ENCODE results near the gene CEBPZOS. TPM values are rescaled to one million over a fixed set of nuclear protein-coding genes. Genes with fewer than 3 reads are reported as not detected.

The CEBPZOS gene
- total RNA-seq (2021; fragmentation: NEBNext Ultra II Directional; extraction: Animal tissue kit (Norgen Biotek cat#: 25700)): 43.5 and 43.6 TPM in 2 replicates
- 20.5 and 27.3 TPM in 2 replicates for polyA plus RNA-seq (2011; rRNA removed)
- 26.4 TPM for polyA plus RNA-seq (2011; cell fraction: cytosol; rRNA removed)
- 10.7 TPM for polyA plus RNA-seq (2011; cell fraction: nucleus; rRNA removed)
- 20.0 to 27.4 TPM (median 23.2 TPM) in 4 replicates for polyA plus RNA-seq (2012, experiment 1 of 2)
- polyA plus RNA-seq (2012, experiment 2 of 2): 3.5 TPM
- polyA plus RNA-seq (2013, experiment 1 of 2): 65.8 TPM
- polyA plus RNA-seq (2013, experiment 2 of 2): 67.5 TPM
- polyA minus RNA-seq (2011; rRNA and poly(A)+ RNA removed): 10.3 and 11.3 TPM in 2 replicates
- polyA minus RNA-seq (2011; cell fraction: cytosol; rRNA and poly(A)+ RNA removed): 6.0 TPM
- 13.0 TPM for polyA minus RNA-seq (2011; cell fraction: nucleus; rRNA and poly(A)+ RNA removed)
- long read RNA-seq, experiment 1, partial matches to known transcripts: 8 of 22 reads
- long read RNA-seq, experiment 1, other reads (novel, unspliced or antisense): 13 of 22 reads
- long read RNA-seq, experiment 2, transcript CEBPZOS-204 (5 exons, 3,158 nt): major isoform, 11 of 15 reads
- long read RNA-seq, experiment 2, partial matches to known transcripts: 2 of 15 reads
- long read RNA-seq, experiment 2, other reads (novel, unspliced or antisense): 2 of 15 reads

DNA sequence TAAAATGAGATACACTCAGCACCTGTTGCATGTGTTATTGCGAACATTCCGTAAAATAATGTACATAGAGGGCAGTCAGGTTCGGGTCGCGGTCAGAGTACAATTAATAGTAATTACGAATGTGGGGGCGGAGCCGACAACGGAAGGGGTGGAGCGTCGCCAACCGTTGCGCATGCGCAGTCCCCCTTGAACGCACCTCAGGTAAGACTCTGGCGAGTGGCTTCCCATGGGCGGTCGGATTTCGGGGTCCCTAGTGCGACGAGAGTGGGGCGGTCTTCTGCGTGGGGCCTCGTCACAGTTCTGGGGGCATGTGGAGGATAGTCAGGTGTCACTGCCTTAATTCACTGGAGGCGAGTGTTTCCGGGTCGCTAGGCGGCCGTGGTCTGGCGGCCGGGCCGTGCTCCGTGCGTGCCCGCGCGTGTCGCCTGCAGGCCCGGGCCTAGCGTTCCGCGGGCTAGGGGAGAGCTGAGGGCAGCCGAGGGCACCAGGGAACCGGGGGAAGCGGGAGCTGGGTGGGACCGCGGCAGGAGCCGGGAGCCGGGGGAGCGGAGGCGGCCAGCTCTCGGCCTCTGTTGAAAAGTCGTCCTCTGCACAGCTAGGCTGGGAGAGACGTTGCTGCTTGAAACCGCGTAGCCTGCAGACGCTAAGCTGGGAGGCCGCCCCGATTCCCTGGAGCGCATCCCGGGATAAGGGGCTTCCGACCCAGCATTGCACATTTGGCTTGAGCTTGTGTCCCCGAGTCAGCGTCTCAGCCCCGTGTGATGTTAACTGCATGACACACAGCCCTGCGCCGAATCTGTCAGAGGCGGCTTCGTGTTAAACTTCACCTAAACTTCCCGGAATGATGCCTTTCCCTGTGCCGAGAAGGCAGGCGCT lies at the start of gene CEBPZOS:
CEBPZOS (plus strand) TSS at position 177 of the 876 bp plus-strand sequence. CDS start 3,209 bp downstream, outside the sequence.
- Histone ChIP-seq H2BK15ac (ENCODE audit: low read length) (no peak within 1 kb of the TSS; the same call in 1 of the 2 replicates), H2AK5ac (ENCODE audit: low read depth, low read length) (no peak within 1 kb of the TSS; the same call in 1 of the 2 replicates), H3K4me2 (ENCODE audit: insufficient read depth in 1 of 2, low read depth in 2 of 2, low read length in 2 of 2) (peak within 1 kb of the TSS; percentile 48 to 76), H4K5ac (ENCODE audit: insufficient read length, low read depth, low read length) (peak within 1 kb of the TSS; percentile 68), H3K23me2 (ENCODE audit: low read depth, low read length) (peaks cover 6% of the 10 kb centered on the region), H4K20me1 (replicated peaks in 1 of 2; ENCODE audit: control insufficient read depth in 1 of 2, insufficient read depth in 2 of 2, low read length in 2 of 2) (no peaks in the 10 kb centered on the region), H3K4me3 (ENCODE audit: extremely low read depth in 1 of 4, insufficient read depth in 2 of 4, low read depth in 3 of 4, low read length in 4 of 4) (peak within 1 kb of the TSS; percentile 65 to 87 (median 69)), H2BK120ac (replicated peaks; ENCODE audit: low read depth, low read length) (no peak within 1 kb of the TSS), H3K27ac (ENCODE audit: low read depth, low read length) (peak within 1 kb of the TSS; percentile 49; the same call in 1 of the 2 replicates), H3K36me3 (ENCODE audit: control insufficient read depth in 2 of 4, insufficient read depth in 4 of 4, low read length in 3 of 4) (peaks cover 0 to 18% (median 9%) of the 10 kb centered on the region in 4 experiments; a peak in 5 of 8 replicates), H2AFZ (ENCODE audit: low read length) (no peak within 1 kb of the TSS), H3K9ac (replicated peaks in 1 of 4; ENCODE audit: extremely low read depth in 1 of 4, low read depth in 3 of 4, low read length in 3 of 4) (peak within 1 kb of the TSS; percentile 52 to 70 (median 62)), H3K27me3 (replicated peaks in 1 of 4; ENCODE audit: control insufficient read depth in 3 of 4, extremely low read depth in 1 of 4, insufficient read depth in 3 of 4, low read length in 3 of 4) (no peaks in the 10 kb centered on the region), H2BK5ac (ENCODE audit: low read depth, low read length) (peak within 1 kb of the TSS; percentile 85), H3K79me2 (ENCODE audit: control insufficient read depth in 1 of 2, insufficient read depth in 2 of 2, low read length in 2 of 2) (peaks cover 5 to 29% of the 10 kb centered on the region in 2 experiments; a peak in 3 of 4 replicates), H3K9me3 (ENCODE audit: insufficient read depth in 2 of 2, low read depth in 1 of 2, low read length in 1 of 2) (no peaks in the 10 kb centered on the region), H3K18ac (ENCODE audit: extremely low read depth, low read length) (peak within 1 kb of the TSS; percentile 92), H3K4me1 (replicated peaks in 1 of 4; ENCODE audit: control insufficient read depth in 3 of 4, insufficient read depth in 4 of 4, low read length in 3 of 4) (peaks cover 4 to 25% (median 8%) of the 10 kb centered on the region in 4 experiments; a peak in 5 of 7 replicates), H2BK20ac (ENCODE audit: low read length) (no peak within 1 kb of the TSS), H4K8ac (ENCODE audit: extremely low read depth, insufficient read depth, low read length) (peak within 1 kb of the TSS; percentile 86), H3K79me1 (ENCODE audit: low read depth, low read length) (no peaks in the 10 kb centered on the region), H3K23ac (ENCODE audit: insufficient read length) (no peak within 1 kb of the TSS), H4K91ac (replicated peaks; ENCODE audit: insufficient read length, low read length) (peak within 1 kb of the TSS; percentile 60), H2BK12ac (ENCODE audit: low read depth, low read length) (peak within 1 kb of the TSS; percentile 75; the same call in 1 of the 2 replicates), H3K14ac (ENCODE audit: insufficient read length) (no peak within 1 kb of the TSS), H3K56ac (replicated peaks; ENCODE audit: insufficient read length, low read depth, low read length) (peak within 1 kb of the TSS; percentile 48), H3K4ac (replicated peaks; ENCODE audit: insufficient read length, low read depth, low read length) (peak within 1 kb of the TSS; percentile 19)
- FAIRE-seq (no peak), DNase-seq (ENCODE audit: low read depth in 1 of 2, low spot score in 2 of 2) (peak; percentile 70 to 80)
- CTCF ChIA-PET (ENCODE audit: partially characterized antibody): interaction anchor here (0.8 to 8.8 kb wide), 5 partner anchors 8 to 28 kb away, joined by 3 to 48 read pairs (median 6); no protein-coding TSS in a partner anchor
- POLR2A ChIA-PET (ENCODE audit: partially characterized antibody): interaction anchor here (0.7 to 2.6 kb wide), 9 partner anchors 9 to 46 kb away, joined by 3 to 7 read pairs (median 4); no protein-coding TSS in a partner anchor
- WGBS, 2 experiments (ENCODE audit: extremely low coverage in 1 of 2, insufficient coverage in 1 of 2, insufficient read length in 1 of 2, insufficient replicate concordance in 2 of 2, low coverage in 1 of 2, low lambda C conversion rate in 2 of 2, missing lambda C conversion rate in 1 of 2): 42% methylated on average over 70 of the region's 72 CpGs; no CpG with 5 or more reads in 1 of the 2 experiments
- TF ChIP-seq SAP30 (IDR thresholded peaks at IDR 0.05; ENCODE audit: insufficient read depth, insufficient replicate concordance, low read length) (peak; percentile 32), TAF1 (IDR thresholded peaks at IDR 0.05; ENCODE audit: low read depth, low read length) (peak; percentile 54; the same call in 1 of the 2 replicates), POLR2A (IDR thresholded peaks at IDR 0.05; ENCODE audit: control extremely low read depth in 1 of 2, low read depth in 2 of 2, low read length in 2 of 2) (peak in 1 of 2 experiments; percentile 56; a peak in 2 of 3 replicates), RBBP5 (IDR thresholded peaks at IDR 0.05; ENCODE audit: borderline replicate concordance, low read depth, low read length) (peak; percentile 44; the same call in 1 of the 2 replicates), CBX5 (IDR thresholded peaks at IDR 0.05; ENCODE audit: low read depth, low read length) (no peak), SIN3A (conservative IDR thresholded peaks at IDR 0.05 in 1 of 2, IDR thresholded peaks at IDR 0.05 in 1 of 2; ENCODE audit: low read depth in 1 of 2, low read length in 2 of 2) (0 out of 4 replicates have a peak, but pooled peaks of 1 of the 2 experiments have one; percentile 26), TBP (IDR thresholded peaks at IDR 0.05; ENCODE audit: low read depth, low read length) (0 out of 2 replicates have a peak, but pooled peaks have one; percentile 28)

All from H1 (cell line).